RWPE2 (cell line): ENCODE data around the gene MTARC1.

Experiments
- ATAC-seq: fragments of 200-7000 bp; cut with Tn5 transposase; 3 replicates; pipeline ENCODE4 v1.9.1; 2021; ENCODE audit warnings: low read depth
- DNase-seq: peaks from one replicate; pipeline ENCODE4 v3.0.0-alpha.2; 2020; ENCODE audit warnings: low spot score
- H3K27ac ChIP-seq: fragments of 450-650 bp; 2 replicates; pipeline ENCODE4 v1.5.1; 2017; ENCODE audit warnings: mild to moderate bottlenecking; ENCODE audit not compliant: poor library complexity, severe bottlenecking
- H3K27me3 ChIP-seq: fragments of 250-450 bp; sonication (Bioruptor Pico); 2 replicates; pipeline ENCODE4 v1.5.1; 2021; ENCODE audit warnings: mild to moderate bottlenecking, moderate library complexity; ENCODE audit not compliant: insufficient read depth, poor library complexity, severe bottlenecking
- H3K36me3 ChIP-seq: fragments of 250-450 bp; sonication (Bioruptor Pico); 2 replicates; pipeline ENCODE4 v1.5.1; 2020; ENCODE audit warnings: low read depth, mild to moderate bottlenecking, moderate library complexity
- H3K4me1 ChIP-seq: fragments of 250-450 bp; sonication (Bioruptor Pico); 2 replicates; pipeline ENCODE4 v1.5.1; 2021; ENCODE audit warnings: mild to moderate bottlenecking, moderate library complexity; ENCODE audit not compliant: insufficient read depth, poor library complexity, severe bottlenecking
- H3K4me3 ChIP-seq: fragments of 250-450 bp; sonication (Bioruptor Pico); 2 replicates; pipeline ENCODE4 v1.5.1; 2021; ENCODE audit warnings: mild to moderate bottlenecking, moderate library complexity; ENCODE audit not compliant: severe bottlenecking
- H3K9me3 ChIP-seq: fragments of 250-450 bp; sonication (Bioruptor Pico); 2 replicates; pipeline ENCODE4 v1.5.1; 2021; ENCODE audit warnings: mild to moderate bottlenecking, moderate library complexity; ENCODE audit not compliant: severe bottlenecking
- CTCF ChIP-seq: fragments of 450-650 bp; IDR thresholded peaks from one replicate; pipeline ENCODE4 v1.5.1; 2017; ENCODE audit warnings: mild to moderate bottlenecking, moderate library complexity; ENCODE audit not compliant: poor library complexity, severe bottlenecking

Gene MTARC1

GRCh38 chr1:220828950-220829586 lies 42.4 kb downstream of the MTARC1 start:
- H3K27me3 ChIP-seq, result no peaks in the 10 kb centered on the region
- ATAC-seq (no peak), DNase-seq (no peak)
- no peak for TF ChIP-seq CTCF
- H3K9me3 ChIP-seq, result no peaks in the 10 kb centered on the region
- H3K4me1 ChIP-seq, result no peaks in the 10 kb centered on the region
- H3K36me3 ChIP-seq, result no peaks in the 10 kb centered on the region
- no peak overlapping the region for H3K27ac ChIP-seq
- H3K4me3 ChIP-seq, result no peak overlapping the region

DNA sequence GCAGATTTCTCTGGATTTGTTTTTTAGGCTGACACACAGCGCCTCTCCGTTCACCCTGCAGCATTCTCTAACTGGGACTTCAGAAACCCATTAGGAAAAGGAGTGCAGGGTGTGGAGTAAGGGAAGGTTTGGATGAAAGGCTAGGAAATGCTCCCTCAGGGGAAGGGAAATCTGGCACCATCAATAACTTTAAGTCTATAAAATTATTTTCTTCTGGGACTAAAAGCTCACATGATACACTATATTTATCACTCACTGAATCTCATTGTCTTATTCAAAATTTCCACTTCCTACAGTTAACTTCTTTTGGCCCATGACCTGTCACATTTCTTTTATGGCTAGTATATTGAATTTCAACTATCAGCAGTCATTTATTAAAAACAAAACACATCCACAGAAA lies 46.7 kb downstream of the MTARC1 start:
- Histone ChIP-seq H3K4me1 (no peaks in the 10 kb centered on the region), H3K27ac (no peak overlapping the region), H3K27me3 (no peaks in the 10 kb centered on the region), H3K4me3 (no peak overlapping the region), H3K9me3 (no peaks in the 10 kb centered on the region), H3K36me3 (no peaks in the 10 kb centered on the region)
- no peak for TF ChIP-seq CTCF
- ATAC-seq, result no peak
- DNase-seq, result no peak

- H3K4me1 ChIP-seq, result no peaks in the 10 kb centered on the region
- ATAC-seq (no peak), DNase-seq (no peak)
- H3K36me3 ChIP-seq, result no peaks in the 10 kb centered on the region
- no peak overlapping the region for H3K27ac ChIP-seq
- no peak for TF ChIP-seq CTCF
- no peaks in the 10 kb centered on the region for H3K9me3 ChIP-seq
- H3K27me3 ChIP-seq, result no peaks in the 10 kb centered on the region
- no peak overlapping the region for H3K4me3 ChIP-seq
Measured at GRCh38 chr1:220834155-220834870, 47.6 kb downstream of the MTARC1 start.
